RCC 7860 (cell line): ENCODE measurements around the gene FCGR1A.
"Not testable (repeated sequence)": the region's sequence is repeated elsewhere in the genome, so short reads cannot be mapped to it uniquely, and the experiment has no call there.

ENCODE experiments used
- DNase-seq: peaks from one replicate; pipeline ENCODE4 v3.0.0-alpha.2; 2015; ENCODE audit warnings: low spot score
- FAIRE-seq: peaks from 2 replicates; lab custom pipeline; 2012; peaks lifted over from hg19 to GRCh38; lab: Jason Lieb, UNC

Gene FCGR1A

DNA sequence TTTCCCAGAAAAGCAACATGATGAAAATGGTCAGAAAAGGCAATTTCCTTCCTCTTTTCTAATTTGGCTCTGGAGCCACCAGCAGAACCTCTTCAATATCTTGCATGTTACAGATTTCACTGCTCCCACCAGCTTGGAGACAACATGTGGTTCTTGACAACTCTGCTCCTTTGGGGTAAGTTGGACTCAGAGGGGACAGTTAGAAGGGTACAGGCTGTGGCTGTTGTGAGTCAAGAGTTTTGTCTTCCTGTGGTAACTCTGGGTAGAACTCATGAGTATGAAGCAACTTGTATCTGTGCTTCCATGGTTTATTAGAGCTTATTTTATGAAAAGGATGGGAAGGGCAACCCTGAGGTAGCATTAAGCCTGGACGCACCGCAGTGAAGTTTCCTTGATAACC is at the start of gene FCGR1A:
Gene FCGR1A, plus strand, starts transcription at position 95 of the 400 bp plus-strand sequence. Its CDS starts 50 bp downstream, at position 145.
- not testable (repeated sequence) for FAIRE-seq

DNA sequence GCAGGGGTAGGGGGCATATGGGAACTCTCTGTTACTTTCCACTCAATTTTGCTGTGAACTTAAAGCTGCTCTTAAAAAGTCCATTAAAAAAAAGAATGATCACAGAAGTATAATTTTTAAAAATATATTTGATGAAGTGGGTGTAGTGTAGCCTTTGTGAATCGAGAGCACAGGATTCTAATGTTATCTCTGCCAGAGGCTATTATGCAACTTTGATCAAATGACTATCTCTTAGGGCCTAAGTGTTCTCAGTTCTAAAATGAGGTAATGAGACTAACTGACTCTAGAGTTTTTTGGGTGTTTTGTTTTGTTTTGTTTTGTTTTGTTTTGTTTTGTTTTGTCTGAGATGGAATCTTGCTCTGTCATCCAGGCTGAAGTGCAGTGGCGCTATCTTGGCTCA is 49.7 kb upstream of the FCGR1A start:
- DNase-seq, FAIRE-seq: not testable (repeated sequence)

More for the DNA sequence above, at the start of gene FCGR1A:
- DNase-seq, result not testable (repeated sequence)

DNA sequence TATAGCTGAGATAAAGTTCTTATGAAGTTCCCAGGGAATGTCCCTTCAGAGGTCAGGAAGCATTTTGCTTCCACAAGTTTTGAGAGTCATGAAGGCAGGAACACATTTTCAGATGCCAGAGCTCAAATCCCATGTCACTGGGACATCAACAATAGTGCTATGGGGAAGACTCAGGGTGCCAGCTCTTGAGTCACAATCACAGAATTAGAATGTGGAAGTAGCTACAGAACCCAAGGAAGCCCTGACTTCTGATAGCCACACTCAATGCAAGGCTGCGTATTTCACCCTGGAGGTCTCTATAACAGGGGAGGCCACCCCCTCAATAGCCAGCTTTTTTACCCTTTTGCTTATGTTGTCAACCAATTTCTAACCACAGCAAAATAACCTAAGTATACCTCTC is 47.8 kb upstream of the FCGR1A start:
- not testable (repeated sequence) for FAIRE-seq, DNase-seq

DNA sequence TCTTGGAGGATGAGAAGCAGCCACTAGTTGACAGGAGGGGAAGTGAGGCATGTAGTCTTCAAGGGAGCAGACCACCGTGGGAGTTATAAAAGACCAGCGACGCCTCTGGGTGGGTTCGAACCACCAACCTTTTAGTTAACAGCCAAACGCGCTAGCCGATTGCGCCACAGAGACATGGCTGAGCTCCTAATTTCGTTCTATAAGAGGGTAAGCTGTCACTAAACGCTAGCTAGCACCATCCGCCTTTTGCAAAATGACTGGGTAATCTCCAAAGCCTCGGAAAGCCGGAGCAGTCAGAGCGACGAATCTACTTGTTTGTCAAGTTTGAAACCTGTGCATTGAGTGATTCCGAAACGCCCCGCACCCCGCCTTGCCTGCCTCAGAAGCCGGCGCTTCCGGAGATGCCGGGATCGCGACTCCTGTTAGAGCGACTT is 42.3 kb upstream of the FCGR1A start:
- FAIRE-seq, DNase-seq: not testable (repeated sequence)

DNA sequence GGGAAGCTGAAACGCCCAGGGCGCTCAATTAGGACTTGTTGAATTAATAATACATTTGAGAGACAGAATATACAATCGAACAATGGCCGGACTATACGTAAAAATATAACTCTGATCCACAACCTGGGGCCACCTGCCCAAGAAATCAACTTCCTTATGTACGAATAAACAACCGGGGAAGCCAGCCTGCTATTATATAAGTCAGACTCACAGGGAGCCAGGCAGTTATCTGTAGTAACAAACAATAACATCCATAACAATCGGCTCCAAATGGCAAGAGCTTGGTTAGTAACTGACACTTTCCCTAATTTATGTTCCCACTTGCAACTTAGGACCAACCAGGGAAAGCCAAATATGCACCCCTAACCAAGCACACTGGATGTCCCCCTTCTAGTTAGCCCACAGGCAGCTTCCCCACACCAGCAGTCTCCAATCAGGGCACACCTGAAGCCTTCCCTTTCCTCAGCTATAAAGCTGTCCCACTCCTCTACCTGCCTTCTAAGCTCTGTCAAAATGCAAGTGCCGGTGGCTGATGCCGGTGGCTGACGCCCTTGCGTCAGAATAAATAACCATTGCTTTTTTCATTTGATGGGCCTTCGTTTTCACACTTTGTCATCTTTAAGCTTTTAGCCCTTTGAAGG is 41.8 kb upstream of the FCGR1A start:
- not testable (repeated sequence) for FAIRE-seq, DNase-seq

DNA sequence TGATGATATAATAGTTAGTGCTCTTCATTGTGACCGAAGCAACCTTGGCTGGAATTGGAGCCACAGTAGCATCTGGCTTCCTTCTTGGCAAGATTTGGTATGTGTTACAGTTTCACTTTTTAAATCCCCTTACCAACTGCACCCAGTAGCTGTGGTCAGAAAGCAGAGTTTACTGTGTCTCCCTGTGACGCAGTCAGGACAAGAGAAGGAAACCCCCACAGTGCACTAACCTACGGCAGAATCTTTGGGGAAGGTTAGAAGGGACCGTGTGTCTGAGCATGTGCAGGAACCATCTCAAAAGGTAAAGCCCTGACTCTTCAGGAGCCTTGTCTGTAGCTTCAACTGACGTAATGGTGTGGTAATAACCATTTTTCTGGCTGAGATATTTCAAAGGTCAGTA is 40.6 kb upstream of the FCGR1A start:
- DNase-seq, FAIRE-seq: not testable (repeated sequence)

DNA sequence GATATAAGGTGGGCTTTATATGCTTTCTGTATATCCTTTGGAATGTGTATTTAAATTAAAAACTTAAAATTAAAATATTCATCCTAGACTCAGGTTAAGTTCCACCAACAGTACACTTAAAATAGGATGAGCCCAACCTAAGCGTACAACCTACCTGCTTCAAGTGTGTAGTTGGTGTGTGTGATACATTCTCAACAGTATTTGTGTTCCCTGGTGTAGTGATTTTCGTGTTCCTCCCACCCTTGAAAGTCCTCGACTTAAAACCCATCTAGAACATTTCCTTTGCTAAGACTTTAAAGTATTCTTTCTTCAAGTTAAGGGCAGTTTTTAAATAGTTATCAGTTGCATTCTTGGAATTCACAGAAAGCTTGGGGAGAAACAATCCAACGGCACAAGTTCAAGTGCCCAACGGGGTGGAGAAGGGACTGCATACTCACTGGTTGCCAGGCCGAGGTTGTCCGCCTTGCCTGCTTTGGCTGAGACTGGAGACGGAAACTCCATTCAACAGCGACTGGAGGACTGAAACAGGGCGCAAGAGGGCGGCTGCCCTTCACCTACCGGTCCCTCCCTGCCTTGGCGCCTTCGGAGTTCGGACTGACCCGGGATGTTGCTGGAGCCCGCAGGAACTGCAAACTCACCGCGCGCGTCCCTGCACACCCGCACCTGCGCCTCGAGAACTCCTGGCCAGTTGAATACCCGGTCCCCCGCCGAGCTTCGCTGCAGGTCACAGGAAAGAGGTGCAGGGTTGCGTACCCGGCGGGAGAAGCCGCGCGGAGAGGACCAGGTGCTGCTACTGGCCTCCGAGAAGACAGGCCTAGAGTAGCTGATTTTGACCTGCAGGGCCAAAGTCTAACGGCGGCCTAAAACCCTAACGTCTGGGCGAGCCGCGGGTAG is 35.8 kb upstream of the FCGR1A start:
- not testable (repeated sequence) for DNase-seq, FAIRE-seq

DNA sequence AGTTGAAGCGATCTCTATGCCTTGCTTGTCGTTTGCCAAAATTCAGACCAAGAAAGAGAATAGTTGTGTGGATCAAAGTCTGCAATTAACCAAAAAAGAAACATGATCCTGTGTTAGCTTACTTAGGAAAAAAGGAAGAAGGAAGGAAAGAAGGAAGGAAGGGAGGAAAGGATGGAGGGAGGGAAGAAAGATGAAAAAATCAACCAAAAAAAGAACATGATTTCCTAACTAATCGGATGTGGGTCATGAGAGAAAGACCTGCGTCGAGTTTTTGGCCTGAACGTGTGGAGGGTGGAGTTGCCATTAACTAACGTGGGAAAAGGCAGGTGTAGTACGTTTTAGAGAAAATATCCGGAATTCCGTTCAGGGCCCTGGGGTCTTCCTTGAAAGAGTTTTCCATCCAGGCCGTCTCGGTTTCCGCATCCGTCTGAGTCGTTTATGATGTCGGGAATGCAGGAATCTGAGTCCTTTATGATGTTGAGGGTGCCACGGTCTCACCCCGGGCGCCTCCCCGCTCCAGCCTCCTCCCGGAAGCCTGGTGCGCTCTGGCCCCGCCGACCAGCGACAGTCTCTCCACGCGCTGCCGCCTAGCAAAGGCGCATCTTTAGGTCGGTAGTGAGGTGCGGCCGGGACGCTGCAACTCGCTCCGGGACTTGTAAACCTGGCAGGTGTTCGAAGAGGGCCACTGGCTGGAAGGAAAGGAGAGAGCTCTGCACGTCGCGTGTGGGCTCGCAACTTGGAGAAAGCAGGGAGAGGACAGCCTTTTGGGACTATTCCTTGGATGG is 34.9 kb upstream of the FCGR1A start:
- not testable (repeated sequence) for DNase-seq, FAIRE-seq

DNA sequence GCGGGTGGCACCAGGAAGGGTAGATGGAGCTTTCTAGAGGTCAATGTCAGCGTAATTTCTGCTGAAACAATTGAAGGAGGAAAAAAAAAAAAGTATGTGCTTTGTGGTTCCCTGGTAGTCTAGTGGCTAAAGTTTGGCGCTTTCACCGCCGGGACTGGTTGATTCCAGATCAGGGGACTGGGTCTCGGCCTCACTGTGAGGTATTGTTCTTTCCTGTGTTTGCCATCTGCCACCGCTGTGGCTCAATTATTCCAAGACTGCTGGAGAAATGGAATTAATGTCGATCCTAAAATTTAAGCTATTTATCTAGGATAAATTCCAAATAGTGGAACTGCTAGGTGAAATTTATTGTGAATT is 34.4 kb upstream of the FCGR1A start:
- DNase-seq, FAIRE-seq: not testable (repeated sequence)

DNA sequence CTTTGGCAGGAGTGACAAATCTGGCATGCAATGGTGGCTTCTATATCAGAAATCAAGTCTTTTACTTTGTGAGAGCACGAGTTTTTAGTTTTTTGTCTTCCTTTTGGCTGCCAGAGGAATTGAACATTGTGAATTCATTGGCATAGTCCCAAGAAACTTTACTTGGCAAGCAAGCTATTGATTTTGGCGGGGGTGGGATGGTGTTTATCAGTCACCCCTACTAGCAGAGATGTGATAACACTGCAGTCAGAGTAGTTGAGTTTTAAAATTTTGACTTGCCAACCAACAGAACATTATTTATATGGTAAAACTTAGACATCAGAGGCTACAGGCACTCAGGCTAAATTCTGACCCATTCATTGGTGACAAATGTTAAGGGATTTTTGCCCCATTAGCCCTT is 31.9 kb upstream of the FCGR1A start:
- not testable (repeated sequence) for FAIRE-seq, DNase-seq

DNA sequence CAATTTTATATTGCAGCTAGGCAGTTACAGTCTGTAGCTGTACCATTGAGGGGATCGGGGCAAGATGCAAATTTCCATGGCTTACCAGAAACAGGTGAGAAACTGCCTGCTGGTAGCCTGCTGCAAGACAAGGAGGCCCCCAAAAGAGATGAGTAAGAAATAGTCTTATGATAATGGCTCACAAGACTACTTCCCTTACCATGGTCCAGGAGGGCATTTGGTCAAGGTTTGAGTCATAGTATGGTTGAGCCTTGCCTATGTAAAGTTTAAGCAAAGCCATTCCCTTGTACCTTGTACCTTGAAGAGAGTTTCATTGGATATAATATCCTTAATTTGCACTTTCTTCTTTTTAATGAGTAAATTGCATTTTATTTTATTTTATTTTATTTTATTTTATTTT is 30.3 kb upstream of the FCGR1A start:
- DNase-seq, FAIRE-seq: not testable (repeated sequence)

DNA sequence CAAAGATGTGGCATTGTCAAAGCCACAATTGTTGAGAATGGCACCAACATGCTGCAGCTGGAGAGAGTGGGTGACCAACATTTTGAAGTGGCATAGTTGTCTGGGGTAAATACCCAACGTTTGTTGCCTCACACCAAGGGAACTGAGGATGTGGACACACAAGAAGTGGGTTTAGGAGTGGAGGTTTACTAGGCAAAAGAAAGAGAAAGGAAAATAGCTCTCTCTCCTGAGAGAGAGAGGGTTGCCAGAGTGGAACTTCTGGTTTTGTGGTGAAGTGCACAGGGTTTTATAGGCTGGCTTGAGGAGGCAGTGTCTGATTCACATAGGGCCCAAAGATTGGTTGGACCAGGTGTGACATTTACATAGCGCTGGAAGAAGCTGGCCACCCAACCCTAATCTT is 29.0 kb upstream of the FCGR1A start:
- not testable (repeated sequence) for DNase-seq, FAIRE-seq

DNA sequence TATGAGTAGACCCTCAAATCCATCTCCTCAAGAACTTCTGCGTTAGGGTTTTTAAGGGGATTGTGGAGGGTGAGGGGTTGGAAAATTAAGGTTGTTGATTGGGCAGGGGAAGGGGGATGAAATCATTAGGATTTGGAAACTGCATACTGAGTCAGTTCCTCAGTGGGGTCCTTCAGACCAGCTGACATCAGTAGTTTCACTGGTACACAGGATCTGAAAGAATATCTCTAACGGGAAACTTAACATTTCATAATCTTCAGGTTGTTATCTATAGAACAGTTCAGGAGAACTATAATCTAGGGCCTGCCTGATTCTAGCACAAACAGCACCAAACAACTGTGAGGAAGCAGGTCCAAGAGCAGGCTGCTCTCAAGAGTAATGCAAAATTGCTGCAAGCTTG is 27.2 kb upstream of the FCGR1A start:
- not testable (repeated sequence) for FAIRE-seq

DNA sequence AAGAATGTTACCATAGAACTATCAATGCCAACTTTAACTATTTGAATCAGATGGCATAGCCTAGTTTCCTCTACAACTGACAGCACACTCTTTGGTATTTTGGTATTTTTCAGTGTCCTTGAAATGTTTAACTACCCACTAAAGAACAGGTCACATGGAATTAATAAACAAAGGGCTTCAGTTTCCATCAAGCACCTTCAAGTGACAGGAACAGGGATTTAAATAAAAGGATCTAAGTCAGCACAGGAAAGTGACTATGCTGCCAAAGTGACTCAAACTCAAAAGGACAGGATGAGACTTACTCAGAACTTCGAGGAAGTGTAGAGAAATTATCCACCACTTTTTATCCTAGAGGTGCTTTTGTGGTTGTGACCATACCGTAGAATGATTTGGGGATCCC is 20.2 kb upstream of the FCGR1A start:
- not testable (repeated sequence) for FAIRE-seq

More for the DNA sequence above, 27.2 kb upstream of the FCGR1A start:
- DNase-seq, result not testable (repeated sequence)

DNA sequence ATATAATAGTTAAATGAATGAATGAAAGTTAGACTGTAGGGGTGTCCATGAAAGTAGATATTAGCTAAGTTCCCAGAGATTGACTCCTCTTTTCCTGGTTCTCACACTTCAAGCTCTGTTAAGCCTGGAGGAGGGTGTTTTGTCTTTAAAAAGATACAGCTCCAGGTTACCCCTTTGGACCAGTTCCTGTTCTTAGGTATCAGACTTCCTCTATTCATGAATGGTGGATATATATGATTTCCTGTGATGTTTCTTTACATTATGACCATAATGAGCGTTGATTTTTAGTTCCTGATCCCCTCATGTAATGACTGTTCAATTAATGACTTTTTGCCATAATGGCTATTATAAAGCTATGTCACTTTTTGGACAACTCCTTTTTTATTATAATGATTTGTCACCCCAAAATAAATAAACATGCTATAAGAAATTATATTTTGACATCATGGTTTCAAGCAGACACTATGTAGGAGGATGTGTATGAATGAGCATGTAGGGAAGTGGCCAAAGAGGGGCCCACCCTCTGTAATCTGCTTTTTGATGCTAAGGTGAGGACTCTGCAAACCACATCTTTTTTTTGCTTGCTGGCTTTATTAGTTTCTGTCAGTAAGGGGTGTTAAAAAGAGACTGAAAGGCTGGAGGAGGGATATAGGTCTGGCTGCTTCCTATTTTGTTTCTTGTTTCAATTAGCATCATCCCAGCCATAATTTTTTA is 18.2 kb upstream of the FCGR1A start:
- not testable (repeated sequence) for FAIRE-seq, DNase-seq

More for the DNA sequence above, 20.2 kb upstream of the FCGR1A start:
- not testable (repeated sequence) for DNase-seq

DNA sequence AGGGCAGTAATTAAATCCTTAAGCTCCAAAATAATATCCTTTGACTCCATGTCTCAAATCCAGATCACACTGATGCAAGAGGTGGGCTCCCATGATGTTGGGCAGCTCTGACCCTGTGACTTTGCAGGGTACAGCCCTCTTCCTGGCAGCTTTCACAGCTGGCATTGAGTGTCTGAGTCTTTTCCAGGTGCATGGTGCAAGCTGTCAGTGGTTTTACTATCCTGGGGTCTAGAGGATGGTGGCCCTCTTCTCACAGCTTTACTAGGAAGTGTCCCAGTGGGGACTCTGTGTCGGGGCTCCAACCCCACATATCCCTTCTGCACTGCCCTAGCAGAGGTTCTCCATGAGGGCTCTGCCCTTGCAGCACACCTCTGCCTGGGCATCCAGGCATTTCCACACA is 16.3 kb upstream of the FCGR1A start:
- FAIRE-seq, DNase-seq: not testable (repeated sequence)

DNA sequence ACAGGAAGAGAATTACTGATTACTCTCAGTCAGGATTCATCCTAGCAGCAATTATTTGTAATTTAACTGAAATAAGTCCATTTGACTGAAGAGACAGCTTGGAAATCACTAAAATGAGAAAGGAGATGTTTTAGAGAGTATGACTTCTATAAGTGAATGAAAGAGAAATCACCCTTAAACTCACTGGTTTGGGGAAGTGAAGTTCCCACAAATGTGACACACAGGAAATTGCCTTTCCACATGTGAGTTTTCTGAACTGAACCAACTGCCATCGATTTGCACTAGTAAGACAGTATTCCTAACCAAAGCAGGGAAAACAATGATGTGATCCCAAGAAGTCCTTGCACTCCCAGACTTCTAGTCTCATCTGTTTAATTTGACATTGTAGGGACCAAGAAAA is 13.3 kb upstream of the FCGR1A start:
- DNase-seq, FAIRE-seq: not testable (repeated sequence)

DNA sequence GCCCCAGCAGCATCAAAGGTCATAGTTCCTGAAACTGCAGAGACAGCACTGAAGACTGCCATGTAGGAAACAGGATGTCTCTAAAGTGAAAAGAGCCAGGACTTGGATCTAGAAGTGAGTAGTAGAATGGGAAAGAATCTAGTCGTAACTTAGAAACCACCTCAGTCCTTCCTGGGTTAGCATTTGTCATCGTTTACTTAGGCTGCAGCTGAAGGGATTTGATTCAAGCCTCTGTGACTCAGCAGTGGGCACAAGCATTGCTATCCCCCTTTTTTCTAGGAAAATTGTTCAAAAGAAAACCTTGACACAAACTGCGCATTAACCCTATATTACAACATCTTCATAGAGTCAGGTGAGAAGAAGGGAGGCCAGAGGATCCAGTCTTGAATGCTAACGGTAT is 11.8 kb upstream of the FCGR1A start:
- FAIRE-seq, DNase-seq: not testable (repeated sequence)

DNA sequence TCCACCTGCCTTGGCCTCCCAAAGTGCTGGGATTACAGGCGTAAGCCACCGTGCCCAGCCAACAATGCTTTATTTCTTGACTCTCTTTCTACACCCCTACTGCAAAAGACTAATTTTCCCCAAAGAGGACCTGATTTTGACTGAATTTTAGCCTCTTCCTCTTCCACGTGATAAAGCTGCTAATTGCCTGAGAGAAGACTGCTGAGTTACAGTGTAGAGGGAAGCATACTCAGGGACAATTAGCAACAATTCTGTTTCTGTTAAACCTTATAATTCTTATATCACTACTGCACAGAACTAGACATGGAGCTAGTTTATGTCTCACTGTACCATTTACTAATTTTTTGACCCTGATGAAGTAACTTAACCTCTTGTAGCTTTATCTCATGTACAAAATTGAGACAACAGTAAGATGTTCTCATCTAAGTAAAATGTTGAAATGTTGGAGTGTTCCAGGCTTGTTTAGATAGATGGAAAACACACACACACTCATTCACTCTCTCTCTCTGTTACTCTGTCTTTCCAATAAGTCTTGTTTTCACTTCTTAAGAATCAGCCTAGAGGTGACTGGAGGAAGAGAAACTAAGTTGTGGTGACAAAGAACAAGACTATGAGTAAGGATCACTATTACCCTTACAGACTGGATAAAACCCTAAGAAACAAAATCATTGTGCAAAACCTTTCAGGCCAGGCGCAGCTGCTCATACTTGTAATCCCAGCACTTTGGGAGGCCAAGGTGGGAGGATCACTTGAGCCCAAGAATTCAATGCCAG is 10.7 kb upstream of the FCGR1A start:
- DNase-seq, FAIRE-seq: not testable (repeated sequence)
